ENCODE measurements around the gene CIB2.

Gene CIB2

DNA sequence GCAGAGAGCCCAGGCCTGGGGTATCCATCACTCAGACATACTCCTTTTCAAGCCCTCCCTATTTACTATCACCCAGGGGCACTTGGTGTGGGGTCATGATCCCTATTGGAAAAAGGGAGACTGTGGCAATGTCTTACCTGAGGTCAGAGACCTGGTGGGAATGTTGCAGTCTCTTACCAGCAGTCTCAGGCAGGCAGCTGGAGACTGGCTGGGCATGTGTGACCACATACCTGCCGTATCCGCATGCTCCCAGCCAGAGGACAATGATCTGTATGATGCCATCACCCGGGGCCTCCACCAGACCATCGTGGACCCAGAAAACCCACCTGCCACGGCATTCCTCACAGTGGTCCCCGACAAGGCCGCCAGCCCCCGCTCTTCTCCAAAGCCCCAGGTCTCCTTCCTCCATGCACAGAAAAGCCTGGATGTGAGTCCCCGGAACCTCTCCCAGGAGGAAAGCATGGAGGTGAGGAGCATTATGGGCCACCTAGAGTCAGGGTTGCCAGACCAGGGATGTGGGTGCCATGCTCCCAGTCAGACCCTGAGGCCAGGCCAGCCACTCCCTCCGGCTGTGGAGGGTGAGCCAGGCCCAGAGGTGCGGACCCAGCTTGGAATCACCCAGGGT is 33.0 kb downstream of the CIB2 start:
- Mint-ChIP-seq H3K4me3 (no peak overlapping the region), H3K27ac (no peak overlapping the region), H3K9me3 (no peaks in the 10 kb centered on the region), H3K27me3 (peaks cover 15% of the 10 kb centered on the region), H3K36me3 (no peaks in the 10 kb centered on the region), H3K4me1 (peaks cover 28% of the 10 kb centered on the region)
- DNase-seq: no peak
- CTCF ChIA-PET: interaction anchor here (0.9 kb wide), 1 partner anchor 10 kb away, joined by 4 read pairs; no protein-coding TSS in a partner anchor

DNA sequence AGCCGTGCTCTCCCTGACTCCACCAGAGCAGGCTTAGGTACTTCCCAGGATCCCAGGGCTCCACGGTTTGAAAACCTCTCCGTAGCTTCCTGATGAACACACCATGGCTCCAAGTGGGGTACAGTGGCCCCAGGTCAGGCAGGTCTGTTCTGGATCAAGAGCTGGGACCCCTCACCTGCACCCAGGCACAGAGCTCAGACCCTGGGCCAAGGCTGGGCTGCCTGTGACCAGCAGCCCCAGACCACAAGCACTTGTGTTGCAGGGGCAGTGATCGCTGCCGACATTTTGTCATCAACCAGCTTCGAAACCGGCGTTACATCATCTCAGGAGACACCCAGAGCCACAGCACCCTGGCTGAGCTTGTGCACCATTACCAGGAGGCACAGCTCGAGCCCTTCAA is 33.6 kb downstream of the CIB2 start:
- Mint-ChIP-seq H3K4me1 (peaks cover 26% of the 10 kb centered on the region), H3K9me3 (no peaks in the 10 kb centered on the region), H3K27me3 (peaks cover 18% of the 10 kb centered on the region), H3K4me3 (no peak overlapping the region), H3K36me3 (no peaks in the 10 kb centered on the region), H3K27ac (no peak overlapping the region)
- CTCF ChIA-PET: interaction anchor here (0.9 kb wide), 1 partner anchor 10 kb away, joined by 4 read pairs; no protein-coding TSS in a partner anchor
- DNase-seq: no peak

DNA sequence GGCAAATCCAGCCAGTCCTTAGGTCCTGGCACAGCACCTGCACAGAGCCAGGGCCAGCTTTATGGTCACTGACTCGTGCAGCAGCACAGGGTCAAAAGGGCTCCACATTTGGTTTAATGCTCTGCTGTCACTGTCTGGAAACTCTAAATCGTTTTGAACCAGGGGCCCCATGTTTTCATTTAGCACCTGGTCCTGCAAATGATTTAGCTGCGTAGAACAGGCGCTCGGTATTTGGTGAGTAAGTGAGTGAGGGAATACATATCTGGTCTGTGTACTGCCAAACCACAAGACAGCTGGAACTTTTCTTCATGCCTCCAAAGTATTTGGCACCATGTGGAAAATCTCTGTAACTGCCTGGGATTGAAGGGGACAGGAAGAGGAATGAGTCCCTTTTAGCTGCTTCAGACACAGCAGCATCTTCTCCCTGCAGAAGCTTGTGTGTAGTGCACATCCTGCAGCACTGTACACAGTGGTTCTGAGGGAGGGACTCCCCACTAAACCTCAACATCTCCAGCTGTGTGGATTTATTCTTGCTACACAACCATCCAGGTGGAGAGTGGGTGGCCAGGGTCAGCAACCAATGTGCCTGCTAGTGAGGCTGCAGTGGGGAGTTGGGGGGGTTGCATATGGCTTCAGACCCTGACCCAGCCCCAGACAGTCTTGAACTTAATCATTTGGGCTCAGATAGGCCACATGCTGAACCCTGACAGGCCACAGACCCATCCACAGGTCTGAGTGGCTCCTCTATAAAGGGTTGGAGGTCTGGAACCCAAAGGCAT is 37.8 kb downstream of the CIB2 start:
- DNase-seq: no peak
- CTCF ChIA-PET: interaction anchor here (0.9 to 3.8 kb wide), 3 partner anchors 10 to 134 kb away, joined by 4 to 13 read pairs (median 5); no protein-coding TSS in a partner anchor
- no peaks in the 10 kb centered on the region for H3K36me3 Mint-ChIP-seq
- H3K4me1 Mint-ChIP-seq: peaks cover 18% of the 10 kb centered on the region
- H3K4me3 Mint-ChIP-seq: no peak overlapping the region
- peaks cover 37% of the 10 kb centered on the region for H3K27me3 Mint-ChIP-seq
- peaks cover 3% of the 10 kb centered on the region for H3K9me3 Mint-ChIP-seq
- no peak overlapping the region for H3K27ac Mint-ChIP-seq

DNA sequence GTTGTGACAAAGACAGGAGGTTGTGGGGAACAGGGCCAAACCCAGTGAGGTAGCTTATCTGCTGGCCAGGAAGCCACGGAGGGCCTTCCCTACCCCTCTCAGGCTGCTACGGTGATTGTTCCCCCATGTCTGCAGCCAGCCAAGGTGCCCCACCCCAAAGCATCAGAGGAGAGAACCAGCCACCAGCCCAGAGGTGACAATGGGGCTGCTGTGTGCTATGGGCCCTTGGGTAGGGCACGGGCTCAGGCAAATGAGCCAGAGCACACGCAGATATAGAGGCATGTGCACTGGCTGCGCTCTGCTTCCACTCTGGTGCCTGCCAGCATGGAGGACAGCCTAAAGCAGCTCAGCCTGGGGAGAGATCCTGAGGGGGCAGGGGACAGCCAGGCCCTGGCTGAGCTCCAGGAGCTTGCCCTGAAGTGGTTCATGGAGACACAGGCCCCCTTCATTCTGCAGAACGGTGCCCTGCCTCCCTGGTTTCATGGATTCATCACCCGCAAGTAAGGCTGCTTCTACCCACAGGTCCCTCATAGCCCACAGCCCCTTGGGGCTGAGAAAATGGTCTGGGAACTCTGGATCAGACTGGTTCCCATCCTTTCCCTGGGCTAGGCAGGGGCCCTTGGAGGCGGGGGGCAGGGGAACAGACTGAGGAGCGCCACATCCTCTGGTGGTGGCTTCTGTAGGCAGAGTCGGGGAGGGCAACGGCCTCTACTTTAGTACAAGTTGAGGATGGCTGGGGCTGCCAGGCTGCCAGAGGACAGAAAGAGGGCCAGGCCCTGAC is 38.8 kb downstream of the CIB2 start, which contains the start of gene SH2D7:
Gene SH2D7 (plus strand): TSS at position 301 of the 781 bp plus-strand sequence. CDS start 24 bp downstream, at position 325.
- peaks cover 3% of the 10 kb centered on the region for H3K9me3 Mint-ChIP-seq
- no peaks in the 10 kb centered on the region for H3K36me3 Mint-ChIP-seq
- H3K4me3 Mint-ChIP-seq: no peak within 1 kb of the TSS
- H3K4me1 Mint-ChIP-seq: peaks cover 18% of the 10 kb centered on the region
- H3K27me3 Mint-ChIP-seq: peaks cover 32% of the 10 kb centered on the region
- no peak within 1 kb of the TSS for H3K27ac Mint-ChIP-seq
- CTCF ChIA-PET: interaction anchor here (0.9 to 3.8 kb wide), 2 partner anchors 16 to 133 kb away, joined by 4 to 13 read pairs; no protein-coding TSS in a partner anchor
- no peak for DNase-seq

DNA sequence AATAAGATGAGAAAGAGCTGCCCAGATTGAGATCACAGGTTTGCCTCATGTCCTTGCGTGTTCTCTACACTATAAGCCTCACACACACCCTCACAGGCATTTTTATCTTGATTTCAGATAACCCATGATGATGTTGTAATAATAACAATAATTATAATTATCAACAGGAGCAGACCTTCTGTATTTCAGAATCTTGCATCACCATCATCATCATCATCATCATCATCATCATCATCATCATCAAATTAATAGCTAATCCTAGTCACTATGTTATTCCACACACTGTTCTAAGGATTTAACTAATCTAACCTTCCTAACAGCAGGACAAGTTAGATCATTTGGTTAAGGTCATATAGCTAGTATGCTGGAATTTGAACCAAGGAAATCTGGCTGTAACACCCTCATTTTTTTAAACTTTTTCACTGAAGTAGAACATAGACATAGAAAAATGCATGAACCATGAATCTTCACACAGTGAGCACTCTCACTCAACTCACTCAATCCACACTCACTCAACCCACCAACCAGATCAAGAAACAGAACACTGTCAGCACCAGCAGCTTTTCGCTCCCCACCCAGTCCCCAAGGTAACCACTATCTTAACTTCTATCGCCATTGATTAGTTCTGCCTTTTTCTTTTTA is 40.7 kb downstream of the CIB2 start:
- Mint-ChIP-seq H3K27ac (no peak overlapping the region), H3K36me3 (no peaks in the 10 kb centered on the region), H3K4me3 (no peak overlapping the region), H3K4me1 (peaks cover 18% of the 10 kb centered on the region), H3K27me3 (peaks cover 32% of the 10 kb centered on the region), H3K9me3 (peaks cover 3% of the 10 kb centered on the region)
- DNase-seq: no peak
- CTCF ChIA-PET: interaction anchor here (0.8 to 3.8 kb wide), 4 partner anchors 11 to 87 kb away, joined by 3 to 13 read pairs (median 4); no protein-coding TSS in a partner anchor

DNA sequence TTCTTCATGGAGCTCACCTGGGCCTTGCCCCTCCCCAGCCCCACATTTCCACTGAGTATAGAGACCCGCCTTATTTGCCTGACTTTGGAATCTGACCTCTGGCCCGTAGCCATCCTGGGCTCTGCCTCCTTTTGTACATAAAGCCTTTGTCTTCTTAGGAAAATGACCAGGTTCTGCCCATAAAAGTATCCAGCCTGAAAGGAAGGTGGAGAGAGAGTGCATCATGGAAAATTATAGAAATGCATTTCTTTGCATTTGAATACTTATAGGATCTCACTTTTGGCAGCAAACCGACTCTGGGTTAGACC is 42.5 kb downstream of the CIB2 start:
- CTCF ChIA-PET: no interaction called here

DNA sequence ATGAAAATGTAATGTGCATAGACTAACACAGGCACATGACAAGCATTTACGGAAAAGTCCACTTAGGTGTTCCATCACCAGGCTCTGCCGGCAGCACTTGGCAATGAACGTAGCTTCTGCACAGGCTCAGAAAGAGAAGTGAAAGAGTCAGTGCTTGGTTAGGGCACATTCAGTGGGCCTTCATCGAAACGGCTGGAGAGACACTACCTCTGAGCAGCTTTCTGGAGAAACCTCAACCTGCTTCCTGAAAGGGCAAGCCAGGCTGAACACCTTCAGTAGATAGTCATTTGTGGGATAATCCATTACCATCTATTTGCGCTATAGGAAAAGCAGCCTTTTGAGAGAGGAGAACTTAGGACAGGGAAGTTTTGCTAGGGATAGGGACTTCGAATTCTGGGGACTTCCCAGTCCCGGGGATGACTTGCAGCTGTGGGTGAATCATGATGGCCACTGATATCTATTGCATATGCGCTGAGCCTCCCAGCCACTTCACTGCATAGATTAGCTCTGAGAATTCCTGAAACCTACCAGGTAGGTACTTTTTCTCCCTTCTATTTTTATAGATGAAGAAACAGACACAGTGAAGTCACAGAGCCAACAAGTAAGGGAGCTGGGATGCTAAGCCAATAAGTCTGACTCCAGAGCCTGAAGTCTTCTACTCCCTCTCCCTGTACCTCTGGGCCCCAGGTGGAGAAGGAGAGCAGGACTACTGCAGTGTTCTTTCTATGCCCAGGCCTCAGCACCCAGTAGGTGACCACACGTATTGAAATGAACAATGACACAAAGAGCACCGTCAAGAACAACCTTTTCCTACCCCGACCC is 43.1 kb downstream of the CIB2 start:
- CTCF ChIA-PET: no interaction called here
- Mint-ChIP-seq H3K36me3 (no peaks in the 10 kb centered on the region), H3K4me1 (peaks cover 30% of the 10 kb centered on the region), H3K27ac (no peak overlapping the region), H3K27me3 (peaks cover 23% of the 10 kb centered on the region), H3K9me3 (peaks cover 3% of the 10 kb centered on the region), H3K4me3 (no peak overlapping the region)
- DNase-seq: no peak

More for the DNA sequence above, 42.5 kb downstream of the CIB2 start:
- Mint-ChIP-seq H3K27me3 (peaks cover 23% of the 10 kb centered on the region), H3K4me1 (peaks cover 31% of the 10 kb centered on the region), H3K27ac (no peak overlapping the region), H3K36me3 (no peaks in the 10 kb centered on the region), H3K4me3 (no peak overlapping the region), H3K9me3 (peaks cover 3% of the 10 kb centered on the region)
- DNase-seq: no peak

DNA sequence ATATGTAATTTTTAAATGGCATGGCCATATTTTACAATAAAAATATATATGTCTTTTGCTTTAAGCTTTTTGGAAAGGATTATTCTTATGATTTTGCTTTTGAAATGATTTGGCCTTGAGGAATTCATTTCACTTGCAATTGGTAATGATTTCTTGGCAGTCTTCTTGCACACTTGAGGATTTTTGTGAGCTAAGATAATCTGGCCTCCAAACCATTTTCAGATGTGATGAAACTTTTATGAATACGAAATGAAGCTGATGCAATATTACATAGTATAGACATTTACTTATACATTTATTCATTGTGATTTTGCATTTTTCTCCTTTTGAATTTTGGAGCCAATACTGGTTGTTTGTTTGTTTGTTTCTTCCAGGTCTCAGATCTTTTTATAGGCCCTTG is 45.3 kb downstream of the CIB2 start:
- CTCF ChIA-PET: interaction anchor here (0.8 to 1.1 kb wide), 2 partner anchors 22 to 120 kb away, joined by 3 read pairs; no protein-coding TSS in a partner anchor
- DNase-seq: no peak
- Mint-ChIP-seq H3K9me3 (peaks cover 3% of the 10 kb centered on the region), H3K4me1 (peaks cover 26% of the 10 kb centered on the region), H3K36me3 (no peaks in the 10 kb centered on the region), H3K27me3 (peaks cover 9% of the 10 kb centered on the region), H3K4me3 (no peak overlapping the region), H3K27ac (no peak overlapping the region)

DNA sequence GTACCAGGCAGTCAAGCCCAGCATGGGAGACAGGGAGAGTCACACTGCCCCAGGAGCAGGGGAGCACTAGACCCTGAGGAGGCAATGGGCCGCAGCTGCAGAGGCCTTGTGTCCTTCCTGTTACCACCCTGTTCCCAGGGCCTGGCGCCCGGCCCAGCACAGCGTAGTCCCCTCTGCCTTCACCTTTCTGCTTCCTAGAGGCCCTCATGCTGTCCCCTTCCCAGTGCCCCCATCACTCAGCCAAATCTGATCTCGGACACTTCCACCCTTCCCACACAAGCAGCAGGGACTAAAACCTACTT is 46.8 kb downstream of the CIB2 start:
- Mint-ChIP-seq H3K9me3 (no peaks in the 10 kb centered on the region), H3K4me3 (no peak overlapping the region), H3K4me1 (peaks cover 26% of the 10 kb centered on the region), H3K36me3 (no peaks in the 10 kb centered on the region), H3K27ac (peak overlapping the region; percentile 11), H3K27me3 (peaks cover 4% of the 10 kb centered on the region)
- CTCF ChIA-PET: interaction anchor here (1.2 to 2.6 kb wide), 2 partner anchors 24 to 85 kb away, joined by 5 to 10 read pairs; no protein-coding TSS in a partner anchor
- no peak for DNase-seq

DNA sequence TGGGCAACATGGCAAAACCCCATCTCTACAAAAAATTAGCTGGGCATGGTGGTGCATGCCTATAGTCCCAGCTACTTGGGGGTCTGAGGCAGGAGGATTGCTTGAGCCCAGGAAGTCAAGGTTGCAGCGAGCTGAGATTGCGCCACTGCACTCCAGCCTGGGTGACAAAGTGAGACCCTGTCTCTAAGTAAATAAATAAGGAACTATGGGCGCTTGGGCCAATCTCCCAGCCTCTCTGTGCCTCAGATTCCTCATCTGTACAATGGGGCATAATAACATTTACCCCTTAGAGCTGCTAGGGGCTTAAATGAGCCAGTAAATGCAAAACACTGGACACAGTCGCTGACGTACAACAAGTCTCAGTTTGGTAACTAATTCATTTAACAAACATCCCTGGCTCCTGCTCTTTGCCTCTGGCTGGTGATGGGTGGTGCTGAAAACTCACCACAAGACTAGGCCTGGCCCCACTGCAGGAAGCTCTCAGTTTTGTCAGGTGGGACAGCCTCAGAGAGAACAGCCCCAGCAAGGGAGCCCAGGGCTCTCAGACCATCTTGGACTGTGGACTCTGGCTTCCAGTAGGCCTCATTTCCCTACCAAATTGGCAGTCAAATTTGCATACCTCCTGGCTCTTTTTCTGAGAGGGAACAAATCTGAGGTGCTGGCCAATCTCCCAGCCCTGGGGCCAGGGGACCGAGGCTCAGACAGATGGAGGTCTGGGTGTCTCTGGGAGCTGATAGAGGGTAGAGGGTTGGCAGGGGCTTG is 47.4 kb downstream of the CIB2 start:
- Mint-ChIP-seq H3K9me3 (no peaks in the 10 kb centered on the region), H3K4me3 (no peak overlapping the region), H3K27ac (peak overlapping the region; percentile 52), H3K4me1 (peaks cover 28% of the 10 kb centered on the region), H3K27me3 (peaks cover 4% of the 10 kb centered on the region), H3K36me3 (no peaks in the 10 kb centered on the region)
- CTCF ChIA-PET: interaction anchor here (0.8 to 2.6 kb wide), 3 partner anchors 21 to 84 kb away, joined by 4 to 10 read pairs (median 5); no protein-coding TSS in a partner anchor
- peak; percentile 40 for DNase-seq

DNA sequence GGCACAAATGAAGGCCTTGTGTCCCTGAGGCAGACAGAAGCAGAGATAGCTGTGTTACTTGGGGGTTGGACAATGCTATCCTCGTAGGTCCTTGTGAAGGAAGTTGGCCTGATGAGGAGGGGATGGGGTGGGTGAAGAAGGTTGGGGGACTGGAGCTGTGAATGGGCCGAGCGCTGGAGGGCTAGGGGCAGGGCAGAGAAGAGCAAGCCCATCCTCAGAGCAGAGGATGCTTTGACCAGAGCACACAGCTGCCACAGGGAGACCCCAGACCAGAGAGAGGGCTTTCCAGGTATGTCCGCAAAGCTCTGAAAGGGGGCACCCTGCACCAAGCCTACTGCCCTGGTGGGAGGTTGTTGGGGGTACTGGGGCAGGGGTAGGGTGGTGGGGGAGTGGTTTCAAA is 48.1 kb downstream of the CIB2 start:
- Mint-ChIP-seq H3K4me3 (no peak overlapping the region), H3K4me1 (peaks cover 29% of the 10 kb centered on the region), H3K36me3 (no peaks in the 10 kb centered on the region), H3K9me3 (no peaks in the 10 kb centered on the region), H3K27me3 (no peaks in the 10 kb centered on the region), H3K27ac (peak overlapping the region; percentile 58)
- DNase-seq: no peak
- CTCF ChIA-PET: interaction anchor here (0.7 to 2.6 kb wide), 6 partner anchors 11 to 84 kb away, joined by 3 to 10 read pairs (median 4); no protein-coding TSS in a partner anchor

DNA sequence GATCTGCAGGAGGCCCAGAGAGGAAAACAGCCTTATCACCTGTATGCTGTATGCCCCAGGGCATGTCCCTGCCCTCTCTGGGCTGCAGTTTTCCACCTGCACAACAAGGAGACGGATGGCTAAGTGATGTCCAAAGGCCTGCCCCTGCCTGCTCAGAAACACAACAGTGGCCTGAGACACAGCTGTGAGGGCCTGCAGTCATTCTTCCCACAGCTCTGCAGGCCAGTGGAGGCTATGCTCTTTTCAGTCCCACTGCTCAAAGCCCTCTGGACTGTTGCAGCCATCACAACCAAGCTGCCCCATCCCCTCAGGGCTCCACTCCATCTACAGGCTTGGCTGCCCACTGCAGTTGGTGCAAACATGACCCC is 48.5 kb downstream of the CIB2 start:
- Mint-ChIP-seq H3K9me3 (no peaks in the 10 kb centered on the region), H3K27ac (peak overlapping the region; percentile 58), H3K27me3 (no peaks in the 10 kb centered on the region), H3K4me1 (peaks cover 34% of the 10 kb centered on the region), H3K4me3 (no peak overlapping the region), H3K36me3 (no peaks in the 10 kb centered on the region)
- CTCF ChIA-PET: interaction anchor here (0.7 to 2.6 kb wide), 5 partner anchors 12 to 124 kb away, joined by 3 to 10 read pairs (median 3); no protein-coding TSS in a partner anchor
- DNase-seq: no peak
